ENCODE measurements around the gene OTOP1. TPM values are rescaled to one million over a fixed set of nuclear protein-coding genes. Genes with fewer than 3 reads are reported as not detected.

The OTOP1 gene
- total RNA-seq, 4 donors from 2014 or later = 0.72 TPM; not detected in 3

DNA sequence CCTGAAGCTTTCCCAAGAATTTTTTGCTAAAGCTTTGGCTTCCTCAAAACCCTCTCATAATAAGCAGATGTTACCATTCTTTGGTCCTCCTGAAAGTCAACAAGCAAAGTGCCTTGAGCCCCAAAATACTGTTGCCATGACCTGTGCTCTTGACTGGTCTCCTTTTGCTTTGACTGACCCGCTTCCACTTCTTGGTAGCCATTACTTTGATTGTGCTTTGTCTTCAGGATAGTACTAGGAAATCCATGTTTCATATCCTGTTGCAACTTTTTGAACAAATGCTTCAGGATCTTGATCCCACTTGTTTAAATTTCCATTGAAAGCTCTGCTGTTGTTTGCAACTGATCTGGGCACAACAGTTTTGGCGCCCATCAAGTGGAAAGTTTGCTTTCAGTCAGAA lies 6.9 kb upstream of the OTOP1 start:
- Histone ChIP-seq H3K27me3 (peaks cover 16% of the 10 kb centered on the region), H3K4me1 (no peaks in the 10 kb centered on the region), H3K27ac (no peak overlapping the region), H3K36me3 (peaks cover 20% of the 10 kb centered on the region), H3K4me3 (no peak overlapping the region), H3K9me3 (peaks cover 4% of the 10 kb centered on the region)
- WGBS = 93% methylated on average over 2 of the region's 2 CpGs
- TF ChIP-seq POLR2AphosphoS5 (IDR thresholded peaks at IDR 0.05) = no peak
- TF ChIP-seq POLR2A (IDR thresholded peaks at IDR 0.05) = no peak
- TF ChIP-seq EP300 (IDR thresholded peaks at IDR 0.05) = no peak
- TF ChIP-seq, protein P1, sequence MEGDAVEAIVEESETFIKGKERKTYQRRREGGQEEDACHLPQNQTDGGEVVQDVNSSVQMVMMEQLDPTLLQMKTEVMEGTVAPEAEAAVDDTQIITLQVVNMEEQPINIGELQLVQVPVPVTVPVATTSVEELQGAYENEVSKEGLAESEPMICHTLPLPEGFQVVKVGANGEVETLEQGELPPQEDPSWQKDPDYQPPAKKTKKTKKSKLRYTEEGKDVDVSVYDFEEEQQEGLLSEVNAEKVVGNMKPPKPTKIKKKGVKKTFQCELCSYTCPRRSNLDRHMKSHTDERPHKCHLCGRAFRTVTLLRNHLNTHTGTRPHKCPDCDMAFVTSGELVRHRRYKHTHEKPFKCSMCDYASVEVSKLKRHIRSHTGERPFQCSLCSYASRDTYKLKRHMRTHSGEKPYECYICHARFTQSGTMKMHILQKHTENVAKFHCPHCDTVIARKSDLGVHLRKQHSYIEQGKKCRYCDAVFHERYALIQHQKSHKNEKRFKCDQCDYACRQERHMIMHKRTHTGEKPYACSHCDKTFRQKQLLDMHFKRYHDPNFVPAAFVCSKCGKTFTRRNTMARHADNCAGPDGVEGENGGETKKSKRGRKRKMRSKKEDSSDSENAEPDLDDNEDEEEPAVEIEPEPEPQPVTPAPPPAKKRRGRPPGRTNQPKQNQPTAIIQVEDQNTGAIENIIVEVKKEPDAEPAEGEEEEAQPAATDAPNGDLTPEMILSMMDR (IDR thresholded peaks at IDR 0.05) = no peak
- no peak for DNase-seq (ENCODE audit: low spot score in 2 of 2)

DNA sequence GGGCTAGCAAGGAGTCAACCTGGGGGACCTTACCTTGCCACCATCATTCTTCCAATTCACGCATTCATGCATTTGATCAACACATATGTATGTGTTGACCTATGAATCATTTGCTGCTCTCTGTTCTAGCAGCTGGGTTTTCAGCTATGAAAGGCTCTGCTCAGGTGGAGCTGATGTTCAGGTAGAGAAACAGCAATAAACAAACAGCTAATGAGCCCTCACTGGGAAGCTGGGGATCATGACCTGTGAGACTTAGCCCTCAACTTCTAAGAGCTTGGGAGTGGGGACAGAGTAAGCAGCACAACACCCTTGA lies 1.6 kb upstream of the OTOP1 start:
- Histone ChIP-seq H3K9me3 (no peaks in the 10 kb centered on the region), H3K27me3 (peaks cover 67% of the 10 kb centered on the region), H3K27ac (no peak overlapping the region), H3K4me1 (peaks cover 8% of the 10 kb centered on the region), H3K36me3 (no peaks in the 10 kb centered on the region), H3K4me3 (no peak overlapping the region)
- DNase-seq (ENCODE audit: low spot score in 2 of 2) = no peak
- WGBS = 77% methylated on average over 1 of the region's 1 CpG
- TF ChIP-seq EP300 (IDR thresholded peaks at IDR 0.05) = no peak
- no peak for TF ChIP-seq POLR2AphosphoS5 (IDR thresholded peaks at IDR 0.05)
- TF ChIP-seq, protein P1 (IDR thresholded peaks at IDR 0.05) = no peak
- TF ChIP-seq POLR2A (IDR thresholded peaks at IDR 0.05) = no peak

GRCh38 chr4:4227510-4228355 lies 1.0 kb upstream of the OTOP1 start:
- no peak for DNase-seq (ENCODE audit: low spot score in 2 of 2)
- Histone ChIP-seq H3K27ac (no peak overlapping the region), H3K4me3 (no peak overlapping the region), H3K36me3 (no peaks in the 10 kb centered on the region), H3K4me1 (peaks cover 8% of the 10 kb centered on the region), H3K9me3 (no peaks in the 10 kb centered on the region), H3K27me3 (peaks cover 72% of the 10 kb centered on the region)
- 21% methylated on average over 14 of the region's 51 CpGs for WGBS
- TF ChIP-seq POLR2AphosphoS5 (IDR thresholded peaks at IDR 0.05) = no peak
- TF ChIP-seq, protein P1 (IDR thresholded peaks at IDR 0.05) = no peak
- no peak for TF ChIP-seq EP300 (IDR thresholded peaks at IDR 0.05)
- no peak for TF ChIP-seq POLR2A (IDR thresholded peaks at IDR 0.05)

- no peak overlapping the region for H3K4me3 ChIP-seq
- H3K27me3 ChIP-seq = peaks cover 87% of the 10 kb centered on the region
- WGBS = 17% methylated on average over 21 of the region's 41 CpGs
These were observed 669 bp downstream of the OTOP1 start for GRCh38 chr4:4225915-4226605.

More at GRCh38 chr4:4225915-4226605, 669 bp downstream of the OTOP1 start:
- Histone ChIP-seq H3K36me3 (no peaks in the 10 kb centered on the region), H3K9me3 (no peaks in the 10 kb centered on the region), H3K4me1 (peaks cover 8% of the 10 kb centered on the region), H3K27ac (no peak overlapping the region)
- no peak for TF ChIP-seq POLR2AphosphoS5 (IDR thresholded peaks at IDR 0.05)
- no peak for TF ChIP-seq POLR2A (IDR thresholded peaks at IDR 0.05)
- TF ChIP-seq EP300 (IDR thresholded peaks at IDR 0.05) = no peak
- TF ChIP-seq, protein P1 (IDR thresholded peaks at IDR 0.05) = no peak
- DNase-seq (ENCODE audit: low spot score in 2 of 2) = no peak
